Measurements from ENCODE around the gene FNDC3B. TPM values are rescaled to one million over a fixed set of nuclear protein-coding genes. Genes with fewer than 3 reads are reported as not detected.

The FNDC3B gene
- total RNA-seq, 1 donor from 2014 or later = 169 TPM

DNA sequence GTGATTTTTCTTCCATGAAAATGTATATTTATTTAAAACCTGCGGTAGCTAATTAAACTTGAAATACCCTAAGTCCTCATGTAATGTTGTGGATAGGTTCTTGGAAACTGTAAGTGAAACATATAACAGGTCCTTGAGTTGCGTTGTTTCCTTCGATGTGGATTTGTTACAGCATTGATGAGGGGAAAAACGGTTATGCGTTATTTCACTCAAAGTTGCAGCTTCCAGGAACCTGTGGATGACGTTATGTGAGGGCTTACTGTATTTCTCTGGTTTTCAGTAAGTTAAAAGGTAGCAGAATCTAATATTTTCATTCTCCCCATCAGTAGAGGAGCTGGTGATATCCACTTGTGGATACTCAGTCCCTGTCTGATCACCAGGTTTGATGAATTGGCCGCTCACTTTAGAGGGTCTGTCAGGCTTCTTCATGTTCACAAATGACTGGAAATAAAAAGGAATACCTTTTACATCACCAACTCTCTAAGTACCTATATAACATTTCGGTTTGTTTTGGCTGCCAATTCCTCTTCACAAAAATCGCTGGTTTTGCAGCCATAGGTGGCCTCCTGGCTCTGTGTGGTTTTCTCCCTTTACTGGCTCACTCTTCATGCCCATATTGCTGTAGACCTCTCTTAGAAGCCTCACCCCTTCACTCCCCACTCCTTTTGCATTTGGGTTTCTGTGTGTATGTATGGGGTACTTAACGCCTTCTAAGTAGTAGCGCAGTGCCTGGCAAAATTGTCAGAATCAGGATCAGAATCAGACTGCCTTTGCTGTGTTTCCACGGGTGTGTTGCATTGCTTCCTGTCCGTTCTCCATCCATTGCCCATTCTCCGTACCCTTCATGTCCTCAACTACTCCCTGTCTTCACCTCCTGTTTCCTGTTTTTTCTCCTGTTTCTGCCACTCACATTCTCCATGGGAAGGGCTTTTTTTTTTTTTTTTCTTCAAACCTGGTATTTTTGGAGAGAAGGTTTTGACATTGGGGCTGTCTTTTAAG, 112.6 kb downstream of the FNDC3B start:
- DNase-seq = no peak

DNA sequence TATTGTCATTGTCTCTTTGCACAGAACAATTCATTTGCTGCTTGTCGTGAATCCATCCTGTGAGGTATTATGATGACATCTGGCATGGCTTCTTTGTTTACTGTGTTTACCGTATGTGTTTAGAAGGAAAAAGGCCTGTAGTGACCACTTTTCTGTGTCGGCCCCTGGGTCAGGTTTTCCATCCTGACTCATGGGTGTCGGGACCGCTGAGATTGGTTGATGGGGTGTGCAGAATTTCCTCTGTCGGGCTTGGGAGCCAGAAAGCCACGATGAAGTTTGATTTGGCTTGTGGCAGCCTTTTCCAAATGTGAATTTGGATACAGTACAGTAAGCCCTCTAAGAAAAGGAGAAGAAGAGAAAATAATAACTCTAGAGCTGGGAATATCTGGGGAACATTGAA, 113.5 kb downstream of the FNDC3B start:
- DNase-seq = peak; percentile 54

DNA sequence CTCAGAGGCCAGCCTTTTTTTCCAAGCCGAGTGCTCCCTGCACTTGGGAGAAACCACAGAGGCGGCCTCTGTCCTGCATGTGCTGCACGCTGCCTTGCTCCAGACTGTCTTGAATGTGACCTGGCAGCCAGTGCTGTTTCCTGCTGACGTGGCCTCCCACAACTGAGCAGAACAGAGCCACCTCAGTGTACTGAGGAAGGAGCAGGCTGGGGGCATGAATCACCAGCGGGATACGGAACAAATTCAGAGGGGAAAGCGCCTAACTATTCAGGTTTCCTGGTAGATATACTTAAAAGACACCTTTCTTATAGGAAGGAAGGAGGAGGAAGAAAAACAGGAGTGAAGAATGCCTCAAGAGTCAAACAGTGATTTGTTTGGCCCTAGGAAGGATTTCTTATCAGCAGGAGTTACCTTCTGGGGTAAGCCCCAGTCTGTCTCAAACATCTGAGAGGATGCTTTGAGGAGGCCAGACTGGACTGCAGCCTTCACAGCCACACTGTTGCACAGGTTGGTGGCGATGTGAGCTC, 114.0 kb downstream of the FNDC3B start:
- peak; percentile 82 for DNase-seq

DNA sequence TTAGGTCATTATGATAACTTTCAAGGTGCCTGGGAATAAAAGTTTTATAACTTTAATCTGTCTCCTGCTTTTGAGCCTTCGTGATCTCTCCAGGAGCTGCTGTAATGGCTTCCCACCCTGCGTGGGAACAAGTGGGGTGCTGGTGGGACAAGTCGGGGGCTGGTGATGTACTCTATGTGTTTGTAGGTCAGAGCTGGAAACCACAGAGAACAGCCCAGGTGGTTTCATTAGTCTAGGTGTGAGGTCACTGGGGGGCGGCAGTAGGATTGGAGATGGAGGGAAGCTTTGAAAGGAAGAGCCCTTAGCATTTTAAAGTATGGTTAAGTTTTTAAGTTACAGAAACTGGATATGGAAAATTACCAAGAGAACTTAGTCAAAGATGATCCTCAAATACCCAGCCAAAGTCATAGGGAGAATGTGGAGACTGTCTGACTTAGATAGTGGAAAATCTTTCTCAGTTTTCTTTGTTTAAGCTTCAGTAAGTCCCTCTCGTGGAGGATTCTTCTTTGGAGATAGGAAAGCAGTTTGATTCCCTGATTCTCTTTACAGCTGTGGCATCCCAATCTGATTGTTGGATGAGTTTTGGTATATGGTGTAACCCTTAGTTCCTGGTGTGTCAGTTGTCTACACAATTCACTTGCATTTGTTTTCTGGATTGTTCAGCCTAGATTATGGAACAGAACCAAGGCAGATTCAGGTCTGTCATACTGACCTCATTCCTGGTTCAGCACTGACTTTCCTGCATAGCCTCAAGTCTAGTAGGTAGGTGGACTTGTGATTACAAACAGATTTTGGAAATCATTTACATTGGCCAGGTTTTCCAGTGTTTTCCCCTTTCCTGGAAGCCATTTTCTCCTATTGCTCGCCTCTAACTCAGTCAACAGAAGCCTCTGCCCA, 115.6 kb downstream of the FNDC3B start:
- DNase-seq = peak; percentile 26

DNA sequence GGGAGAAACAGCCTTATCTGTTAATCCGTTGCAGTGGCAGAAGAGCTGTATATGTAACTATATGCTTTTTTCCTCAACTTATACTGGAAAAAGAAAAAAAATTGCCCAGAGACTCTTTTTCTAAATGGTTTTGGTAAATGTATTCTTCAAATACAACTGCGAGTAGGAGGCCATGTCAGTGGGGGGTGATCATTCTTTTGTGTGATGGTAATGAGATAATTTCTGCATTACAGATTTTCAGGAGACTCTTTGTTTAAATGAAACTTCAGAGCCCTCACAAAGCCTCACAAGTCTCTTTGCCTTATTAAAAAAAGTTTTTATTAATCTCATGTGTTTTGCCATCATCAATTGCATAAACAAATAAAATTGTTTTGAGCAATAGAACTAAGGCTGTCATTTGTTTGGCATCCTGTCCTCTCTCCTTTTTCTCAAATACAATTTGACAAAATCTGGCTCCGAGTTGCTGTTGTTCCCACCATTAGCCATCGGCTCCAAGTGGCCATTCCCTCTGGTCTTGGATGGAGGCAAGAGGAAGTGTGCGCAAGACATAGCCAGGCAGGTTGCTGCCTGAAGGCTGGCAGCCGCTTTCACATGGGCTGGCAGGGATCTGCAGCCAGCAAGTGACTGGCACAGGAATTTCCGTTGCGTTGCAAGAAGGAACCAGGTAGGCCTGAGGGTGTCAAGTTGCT, 116.7 kb downstream of the FNDC3B start:
- DNase-seq = peak; percentile 69

DNA sequence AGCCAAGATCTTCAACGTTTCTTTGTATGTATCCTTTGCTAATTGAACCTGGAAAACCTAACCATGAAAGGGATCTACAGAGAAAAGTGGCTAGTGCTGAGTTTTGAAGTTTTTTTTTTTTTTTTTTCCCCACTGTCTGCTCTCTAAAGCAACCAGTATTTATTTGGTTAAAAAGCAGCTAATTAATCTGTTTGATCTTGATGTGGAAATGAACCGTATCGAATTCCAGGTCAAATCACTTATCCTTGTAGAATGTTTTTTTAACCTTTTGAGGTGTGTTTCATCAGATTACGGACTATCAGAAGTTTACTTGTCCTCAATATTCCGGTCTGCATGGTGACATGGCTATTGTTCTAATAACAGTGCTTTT, 117.2 kb downstream of the FNDC3B start:
- DNase-seq = no peak

DNA sequence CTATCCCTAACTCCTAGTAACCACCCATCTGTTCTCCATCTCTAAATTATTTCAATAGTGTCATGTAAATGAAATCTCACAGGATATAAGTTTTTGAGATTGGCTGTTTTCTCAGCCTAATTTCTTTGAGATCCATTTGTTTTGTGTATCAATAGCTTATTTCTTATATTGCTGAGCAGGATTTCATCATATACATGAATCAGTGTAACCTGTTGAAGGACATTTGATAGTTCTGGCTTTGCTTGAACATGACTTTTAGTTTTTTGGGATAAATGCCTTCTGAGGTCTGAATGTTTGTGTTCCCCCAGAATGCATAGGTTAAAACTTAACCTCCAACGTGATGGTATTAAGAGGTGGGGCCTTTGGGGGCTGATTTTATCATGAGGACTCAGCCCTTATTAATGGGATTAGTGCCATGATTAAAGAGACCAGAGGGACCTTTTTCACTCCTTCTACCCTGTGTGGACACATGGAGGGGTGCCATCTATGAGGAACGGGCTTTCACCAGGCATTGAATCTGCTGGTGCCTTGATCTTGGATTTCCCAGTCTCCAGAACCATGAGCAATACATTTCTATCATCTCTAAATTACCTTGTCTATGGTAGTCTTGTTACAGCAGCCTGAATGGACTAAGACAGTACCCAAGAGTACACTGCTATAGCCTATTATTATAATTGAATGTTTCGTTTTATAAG, 118.3 kb downstream of the FNDC3B start:
- DNase-seq = no peak

DNA sequence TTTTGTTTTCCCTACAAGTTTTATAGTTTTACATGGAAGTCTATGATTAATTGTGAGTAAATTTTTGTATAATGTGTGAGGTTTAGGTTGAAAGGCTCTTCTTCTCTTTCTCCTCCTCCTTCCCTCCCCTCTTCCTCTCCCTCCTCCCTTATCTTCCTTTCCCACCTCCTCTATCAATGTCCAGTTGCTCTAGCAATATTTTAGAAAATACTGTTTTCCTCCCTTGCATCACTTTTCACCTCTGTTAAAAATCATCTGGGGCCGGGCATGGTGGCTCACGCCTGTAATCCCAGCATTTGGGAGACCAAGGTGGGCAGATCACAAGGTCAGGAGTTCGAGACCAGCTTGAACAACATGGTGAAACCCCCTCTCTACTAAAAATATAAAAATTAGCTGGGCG, 119.4 kb downstream of the FNDC3B start:
- DNase-seq = no peak

DNA sequence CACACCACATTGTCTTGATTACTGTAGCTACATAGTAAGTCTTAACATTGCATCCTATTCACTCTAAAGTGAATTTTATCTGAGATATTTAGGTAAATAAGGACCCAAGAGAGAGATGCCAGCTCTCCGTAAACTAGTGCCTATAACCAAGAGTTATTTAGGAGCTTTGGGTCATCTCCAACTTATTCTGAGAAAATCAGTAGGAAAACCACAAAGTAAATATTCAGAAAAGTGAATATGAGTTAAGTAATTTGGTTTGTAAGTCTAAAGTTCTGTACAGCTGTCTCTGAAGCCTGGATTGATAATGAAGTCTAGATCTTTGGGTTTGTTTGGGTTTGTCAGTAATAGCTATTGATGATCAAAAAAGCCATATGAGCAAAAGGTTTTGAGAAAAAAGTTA, 120.0 kb downstream of the FNDC3B start:
- no peak for DNase-seq

DNA sequence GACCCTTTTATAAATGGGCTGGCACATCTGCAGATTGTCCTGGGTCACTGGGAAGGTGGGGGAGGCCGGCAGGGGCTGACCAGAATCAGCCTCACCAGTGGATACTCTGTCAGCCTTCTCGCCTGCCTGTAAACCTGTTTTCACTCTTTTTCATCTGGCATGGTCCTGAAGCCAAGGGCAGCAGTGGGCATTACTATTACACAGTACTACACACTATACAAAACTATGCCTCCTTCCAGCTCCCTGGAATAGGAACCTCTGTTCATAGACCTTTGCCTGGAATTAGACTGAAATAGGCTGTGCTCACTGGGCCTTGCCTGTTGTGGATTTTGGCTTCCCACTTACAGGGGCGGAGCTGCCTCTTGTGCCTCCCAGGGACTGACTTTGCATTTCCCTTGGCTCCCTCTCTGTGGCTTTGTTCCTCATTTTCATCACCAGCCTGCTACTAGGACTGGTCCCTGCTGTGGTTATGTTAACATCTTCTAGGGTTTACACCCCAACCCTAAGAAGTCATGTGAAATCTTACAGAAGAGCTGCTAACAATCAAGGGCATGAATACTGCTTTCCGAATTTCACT, 120.7 kb downstream of the FNDC3B start:
- DNase-seq = no peak

DNA sequence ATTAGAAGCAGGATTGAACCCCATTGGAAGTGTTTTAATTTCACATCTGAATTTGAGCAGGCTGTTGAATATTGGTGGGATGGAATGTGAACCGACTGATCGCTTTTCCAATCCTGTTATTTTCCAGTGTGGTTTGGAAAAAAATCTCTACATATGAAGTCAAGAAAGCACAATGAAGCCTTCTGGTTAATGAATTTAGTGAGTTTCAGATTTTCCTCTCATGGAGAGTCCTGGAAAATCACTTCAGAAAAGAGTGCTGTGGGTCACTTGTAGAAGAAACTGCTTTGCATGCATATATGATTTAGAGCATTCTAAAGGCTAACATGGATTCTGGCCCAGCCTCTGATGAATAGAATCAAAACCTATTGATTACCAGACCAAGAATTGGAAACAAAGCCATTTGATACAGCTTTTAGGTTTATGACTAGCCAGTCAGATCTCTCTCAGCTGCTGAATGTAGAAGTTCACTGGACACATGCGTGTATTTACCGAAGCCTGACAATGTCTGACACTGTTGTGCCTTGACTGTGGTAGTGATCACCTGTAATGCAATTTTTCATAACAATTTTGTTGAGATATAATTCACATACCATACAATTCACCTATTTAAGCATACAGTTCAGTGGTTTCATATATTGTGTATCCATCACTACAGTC, 121.9 kb downstream of the FNDC3B start:
- DNase-seq = no peak

DNA sequence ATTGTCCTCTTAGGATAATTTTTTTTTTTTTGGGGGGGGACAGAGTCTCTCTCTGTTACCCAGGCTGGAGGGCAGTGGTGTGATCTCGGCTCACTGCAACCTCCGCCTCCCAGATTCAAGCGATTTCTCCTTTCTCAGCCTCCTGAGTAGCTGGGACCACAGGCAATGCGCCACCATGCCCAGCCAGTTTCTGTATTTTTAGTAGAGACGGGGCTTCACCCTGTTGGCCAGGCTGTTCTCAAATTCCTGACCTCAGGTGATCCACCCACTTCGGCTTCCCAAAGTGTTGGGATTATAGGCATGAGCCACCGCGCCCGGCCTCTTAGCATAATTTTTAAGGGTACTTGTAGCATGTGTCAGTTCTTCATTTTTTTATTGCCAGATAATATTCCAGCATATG, 122.6 kb downstream of the FNDC3B start:
- DNase-seq = no peak

DNA sequence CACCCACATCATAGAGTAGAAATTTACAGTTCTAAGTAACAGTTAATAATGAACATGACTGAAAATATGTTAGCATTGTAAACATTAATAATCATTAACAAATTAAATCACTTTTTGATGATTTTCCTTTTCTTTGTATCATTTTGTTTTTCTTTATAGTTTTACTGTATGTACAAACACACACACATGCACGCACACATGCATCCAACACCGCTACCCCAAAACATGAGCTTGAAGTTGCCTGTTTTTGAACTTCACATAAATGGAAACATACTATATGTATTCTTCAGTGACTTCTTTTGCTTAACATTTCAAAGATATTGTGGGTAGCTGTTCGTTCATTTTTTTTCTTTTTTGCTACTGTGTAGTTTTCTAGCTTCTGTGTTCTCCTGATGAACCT, 123.9 kb downstream of the FNDC3B start:
- no peak for DNase-seq

DNA sequence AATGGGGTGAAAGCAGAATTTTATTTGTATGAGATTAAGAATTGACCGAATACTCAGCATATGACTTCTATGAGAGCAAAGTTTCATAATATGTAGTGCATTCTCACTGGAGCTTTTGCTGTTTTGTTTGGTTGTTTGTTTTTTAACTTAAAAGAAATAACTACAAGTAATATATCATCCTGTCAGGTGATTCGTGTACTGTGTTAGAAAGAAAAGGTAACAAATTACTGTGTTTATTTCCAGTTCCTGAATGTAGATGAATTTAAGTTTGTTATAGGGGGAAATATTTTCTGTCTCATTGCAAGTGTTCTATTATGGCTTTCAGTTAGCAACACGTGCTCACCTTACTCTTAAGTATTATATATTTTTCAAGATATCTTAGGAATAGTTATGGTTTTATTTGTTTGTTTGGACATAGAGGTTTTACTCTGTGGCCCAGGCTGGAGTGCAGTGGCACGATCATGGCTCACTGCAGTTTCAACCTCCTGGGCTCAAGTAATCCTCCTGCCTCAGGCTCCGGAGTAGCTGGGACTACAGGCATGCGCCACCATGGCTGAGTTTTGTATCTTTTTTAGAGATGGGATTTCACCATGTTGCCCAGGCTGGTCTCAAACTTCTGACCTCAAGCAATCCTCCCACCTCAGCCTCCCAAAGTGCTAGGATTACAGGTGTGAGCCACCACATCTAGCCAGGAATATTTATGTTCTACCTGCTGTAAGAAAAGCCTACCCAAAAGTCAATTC, 125.4 kb downstream of the FNDC3B start:
- no peak for DNase-seq

DNA sequence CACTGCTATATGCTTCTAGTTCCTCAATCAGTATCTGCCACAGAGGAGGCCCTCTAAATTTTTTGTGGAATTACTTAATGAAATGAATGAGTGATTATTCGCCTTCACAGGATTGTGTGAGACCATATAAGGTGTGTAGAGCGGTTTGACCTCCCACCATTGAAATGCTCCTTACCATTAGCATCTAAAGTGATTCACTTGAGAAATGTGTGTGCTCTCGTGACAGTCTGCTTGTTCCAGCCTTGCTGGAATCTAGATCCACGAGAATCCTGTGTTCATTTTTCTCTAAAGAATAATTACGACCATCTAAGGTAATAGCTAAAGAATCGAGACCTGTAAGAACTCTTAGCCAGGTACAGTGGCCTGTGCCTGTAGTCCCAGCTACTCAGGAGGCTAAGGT, 126.9 kb downstream of the FNDC3B start:
- no peak for DNase-seq

DNA sequence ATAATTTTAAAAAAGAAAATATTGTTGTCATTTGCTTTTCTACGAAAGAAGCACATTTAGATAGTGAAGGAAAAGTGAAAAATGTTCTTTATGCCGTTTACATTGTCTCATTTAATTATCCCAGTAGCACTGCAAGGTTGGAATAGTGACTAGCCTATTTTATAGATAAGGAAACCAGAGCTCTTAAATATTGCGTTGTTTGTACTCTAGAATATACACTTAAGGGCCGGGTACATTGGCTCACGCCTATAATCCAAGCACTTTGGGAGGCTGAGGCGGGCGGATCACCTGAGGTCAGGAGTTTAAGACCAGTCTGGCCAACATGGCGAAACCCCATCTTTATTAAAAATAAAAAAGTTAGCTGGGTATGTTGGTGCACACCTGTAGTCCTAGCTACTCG, 127.5 kb downstream of the FNDC3B start:
- DNase-seq = no peak

DNA sequence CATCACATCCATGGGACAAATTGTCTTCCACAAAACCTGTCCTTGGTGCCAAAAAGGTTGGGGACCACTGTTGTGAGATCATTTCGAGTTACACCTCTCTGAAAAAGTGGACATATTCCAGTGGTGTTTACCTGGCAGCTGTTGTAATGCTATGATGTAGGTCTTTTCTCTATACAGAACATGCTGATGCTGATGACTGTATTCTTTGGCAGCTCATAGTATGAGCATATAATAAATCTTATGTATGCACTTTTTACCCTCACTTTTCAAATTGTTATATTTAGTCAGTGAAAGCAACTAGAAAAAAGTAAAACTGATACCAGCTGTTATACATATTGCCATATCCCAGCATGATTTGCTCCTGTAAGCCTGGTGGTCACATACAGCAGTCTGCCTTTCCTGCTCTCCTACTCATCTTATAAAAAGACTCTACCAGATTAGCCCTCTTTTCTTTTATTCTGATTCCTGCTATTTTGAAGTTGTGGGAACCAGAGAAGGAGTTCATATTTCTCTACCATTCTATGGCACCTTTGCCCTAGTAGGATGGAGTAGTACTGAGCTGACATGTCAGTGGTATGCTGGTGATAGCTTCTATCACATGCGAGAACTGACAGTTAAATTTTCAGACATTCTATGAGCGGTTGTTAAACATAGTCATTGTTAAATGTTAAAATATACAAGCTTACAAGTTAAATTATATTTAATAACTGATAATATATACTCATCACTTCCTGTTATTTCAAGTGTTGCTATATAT, 128.7 kb downstream of the FNDC3B start:
- DNase-seq = no peak

DNA sequence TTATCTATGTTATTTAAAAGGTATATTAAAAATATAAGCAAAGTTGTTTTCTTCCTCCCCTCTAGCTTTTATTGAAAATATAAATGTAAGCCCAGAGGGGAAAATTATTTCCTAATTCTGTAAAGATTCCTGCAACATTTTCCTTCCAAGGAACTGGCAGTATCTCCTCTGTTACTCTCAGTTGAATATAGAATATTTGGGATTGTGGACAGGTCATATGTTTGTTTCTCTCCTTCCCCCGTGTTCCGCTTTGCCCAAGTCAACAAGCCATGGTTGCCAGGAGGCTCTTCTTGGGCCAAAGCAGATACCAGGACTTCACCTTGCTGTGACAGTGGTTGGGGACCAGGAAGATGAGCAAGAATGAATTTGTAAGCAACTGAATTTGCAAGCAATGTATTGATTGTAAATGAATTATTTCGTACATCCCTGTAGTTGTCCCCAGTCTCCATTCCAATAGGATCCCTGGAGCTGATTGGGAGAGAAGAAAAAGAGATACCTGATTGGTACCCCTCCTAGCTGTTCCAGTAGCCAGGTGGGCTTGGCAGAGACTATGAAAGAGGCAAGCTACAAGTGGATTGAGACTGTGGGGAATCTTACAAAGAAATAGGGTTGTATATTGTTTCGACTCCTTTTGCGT, 130.8 kb downstream of the FNDC3B start:
- no peak for DNase-seq

DNA sequence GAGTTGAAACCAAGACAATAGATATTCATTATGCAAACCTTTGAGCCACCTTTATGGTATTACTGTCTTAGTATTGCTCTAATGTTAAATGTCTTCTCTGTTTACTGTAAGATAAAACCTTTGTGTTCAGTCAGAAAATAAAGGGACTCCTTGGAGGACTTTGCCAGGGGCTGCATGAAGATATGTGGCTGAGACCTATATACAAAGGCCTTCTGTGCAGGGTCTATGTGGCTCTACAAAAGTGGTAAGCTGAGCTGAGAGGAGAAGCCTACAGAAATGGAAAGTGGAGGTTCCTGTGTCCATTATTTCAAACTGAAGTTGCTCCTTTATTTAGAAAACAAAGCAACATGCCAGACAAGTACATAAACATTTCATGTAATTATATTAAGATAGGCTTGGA, 131.5 kb downstream of the FNDC3B start:
- no peak for DNase-seq

Data from skin of body (tissue), 2 donors.